SK-N-SH treated with all-trans-retinoic acid at 6 μM for 48 hours (cell line): ENCODE data around the gene ZNF292.

Source experiments
- ATAC-seq: fragments of 200-7000 bp; cut with Tn5 transposase; 3 replicates; pipeline ENCODE4 v1.9.1; 2020; ENCODE audit warnings: mild to moderate bottlenecking, moderate library complexity
- ARNTL ChIP-seq: fragments of 450-650 bp; formaldehyde crosslinking; IDR thresholded peaks from 2 replicates; pipeline ENCODE4 v1.5.0; 2020; ENCODE audit warnings: low read depth, mild to moderate bottlenecking, moderate library complexity, borderline replicate concordance
- BACH2 ChIP-seq: fragments of 250-450 bp; sonication (Bioruptor Pico); IDR thresholded peaks from 2 replicates; pipeline ENCODE4 v1.9.0; 2021; ENCODE audit warnings: mild to moderate bottlenecking, borderline replicate concordance
- CREB5 ChIP-seq: fragments of 250-450 bp; sonication (Bioruptor Pico); IDR thresholded peaks from 2 replicates; pipeline ENCODE4 v1.5.1; 2020; ENCODE audit warnings: low read depth, mild to moderate bottlenecking, moderate library complexity
- CSDC2 ChIP-seq: fragments of 250-450 bp; sonication (Bioruptor Pico); IDR thresholded peaks from 2 replicates; pipeline ENCODE4 v1.5.0; 2020; ENCODE audit warnings: mild to moderate bottlenecking, moderate library complexity
- CSRNP3 ChIP-seq: fragments of 250-450 bp; sonication (Bioruptor Pico); IDR thresholded peaks from 2 replicates; pipeline ENCODE4 v1.5.1; 2021; ENCODE audit warnings: mild to moderate bottlenecking, moderate library complexity
- GLIS3 ChIP-seq: fragments of 250-450 bp; sonication (Bioruptor Pico); IDR thresholded peaks from 2 replicates; pipeline ENCODE4 v1.5.0; 2020; ENCODE audit warnings: mild to moderate bottlenecking, moderate library complexity
- ISL1 ChIP-seq: fragments of 250-450 bp; sonication (Bioruptor Pico); IDR thresholded peaks from 2 replicates; pipeline ENCODE4 v2.1.2; 2022; ENCODE audit warnings: mild to moderate bottlenecking, moderate library complexity
- OSR1 ChIP-seq: fragments of 250-450 bp; sonication (Bioruptor Pico); IDR thresholded peaks from 2 replicates; pipeline ENCODE4 v1.8.0; 2022; ENCODE audit warnings: moderate library complexity, mild to moderate bottlenecking, inconsistent platforms
- PATZ1 ChIP-seq: fragments of 250-450 bp; sonication (Bioruptor Pico); IDR thresholded peaks from 2 replicates; pipeline ENCODE4 v1.8.0; 2020; ENCODE audit warnings: mild to moderate bottlenecking, moderate library complexity, borderline replicate concordance
- POU6F1 ChIP-seq: fragments of 250-450 bp; sonication (Bioruptor Pico); IDR thresholded peaks from 2 replicates; pipeline ENCODE4 v1.8.0; 2021; ENCODE audit warnings: low read depth, mild to moderate bottlenecking, moderate library complexity, borderline replicate concordance
- PPARA ChIP-seq: fragments of 250-450 bp; sonication (Bioruptor Pico); IDR thresholded peaks from 2 replicates; pipeline ENCODE4 v1.5.0; 2020; ENCODE audit warnings: mild to moderate bottlenecking, borderline replicate concordance
- TCF4 ChIP-seq: fragments of 250-450 bp; sonication (Bioruptor Pico); IDR thresholded peaks from 2 replicates; pipeline ENCODE4 v1.8.0; 2021; ENCODE audit warnings: mild to moderate bottlenecking, moderate library complexity, borderline replicate concordance
- TOX ChIP-seq: fragments of 250-450 bp; sonication (Bioruptor Pico); IDR thresholded peaks from 2 replicates; pipeline ENCODE4 v1.8.0; 2021; ENCODE audit warnings: mild to moderate bottlenecking, moderate library complexity, borderline replicate concordance
- TSHZ2 ChIP-seq: fragments of 250-450 bp; sonication (Bioruptor Pico); IDR thresholded peaks from 2 replicates; pipeline ENCODE4 v1.5.0; 2020; ENCODE audit warnings: mild to moderate bottlenecking, moderate library complexity
- ZFP3 ChIP-seq: fragments of 250-450 bp; sonication (Bioruptor Pico); IDR thresholded peaks from 2 replicates; pipeline ENCODE4 v1.5.0; 2020; ENCODE audit warnings: mild to moderate bottlenecking, moderate library complexity
- ZNF70 ChIP-seq: fragments of 450-650 bp; formaldehyde crosslinking; IDR thresholded peaks from 2 replicates; pipeline ENCODE4 v1.5.0; 2020; ENCODE audit warnings: mild to moderate bottlenecking, moderate library complexity
- ZNF8 ChIP-seq: fragments of 450-650 bp; formaldehyde crosslinking; IDR thresholded peaks from 2 replicates; pipeline ENCODE4 v1.5.0; 2020; ENCODE audit warnings: mild to moderate bottlenecking, moderate library complexity

The ZNF292 gene

GRCh38 chr6:87154993-87155841 is at the start of gene ZNF292:
ZNF292 (plus strand) TSS chr6:87155565; CDS start chr6:87155592, 27 bp downstream.
- ATAC-seq = peak; percentile 81
- TF ChIP-seq POU6F1 (CRISPR knock-in tag) (peak; percentile 61; the same call in 1 of the 2 replicates), TSHZ2 (CRISPR knock-in tag) (peak; percentile 54; the same call in 1 of the 2 replicates), CREB5 (CRISPR knock-in tag) (no peak), ZFP3 (CRISPR knock-in tag) (peak; percentile 38; the same call in 1 of the 2 replicates), ISL1 (CRISPR knock-in tag) (no peak), ZNF70 (CRISPR knock-in tag) (0 out of 2 replicates have a peak, but pooled peaks have one; percentile 18), PPARA (no peak), TCF4 (CRISPR knock-in tag) (0 out of 2 replicates have a peak, but pooled peaks have one; percentile 9), ZNF8 (CRISPR knock-in tag) (0 out of 2 replicates have a peak, but pooled peaks have one; percentile 4), ARNTL (CRISPR knock-in tag) (peak; percentile 88; the same call in 1 of the 2 replicates), OSR1 (no peak)

- ATAC-seq = no peak
- no peak for TF ChIP-seq POU6F1 (CRISPR knock-in tag)
- TF ChIP-seq GLIS3 = no peak
- no peak for TF ChIP-seq CSDC2 (CRISPR knock-in tag)
Observed at GRCh38 chr6:87105823-87106222, 49.5 kb upstream of the ZNF292 start.

GRCh38 chr6:87110636-87111035 is 44.7 kb upstream of the ZNF292 start:
- no peak for TF ChIP-seq PATZ1
- TF ChIP-seq CSRNP3 = no peak
- TF ChIP-seq BACH2 = no peak
- no peak for TF ChIP-seq ZNF8 (CRISPR knock-in tag)
- no peak for TF ChIP-seq TOX (CRISPR knock-in tag)
- no peak for ATAC-seq
